ENCODE results near the gene RCE1. TPM values are rescaled to one million over a fixed set of nuclear protein-coding genes. Genes with fewer than 3 reads are reported as not detected.

Gene RCE1
- total RNA-seq, 1 donor from 2014 or later, result 14.5 TPM

DNA sequence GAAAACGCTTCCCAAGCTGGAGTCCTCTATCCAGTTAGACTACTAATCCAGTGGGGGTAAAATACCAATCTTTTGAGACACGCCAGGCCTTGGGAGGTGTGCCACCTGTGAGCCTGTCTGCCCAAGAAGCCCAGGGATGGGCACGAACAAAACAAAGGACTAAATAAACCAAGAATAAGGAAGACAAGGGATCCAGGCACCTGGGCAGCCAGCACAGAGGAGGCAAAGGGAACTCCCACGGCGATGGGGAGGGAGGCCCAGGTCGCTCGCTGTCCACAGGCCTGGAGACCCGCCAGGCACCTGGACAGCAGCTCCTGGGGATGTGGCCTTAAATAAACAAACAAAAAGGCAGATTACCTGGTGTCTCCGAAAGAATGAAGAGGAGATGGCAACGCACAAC is 45.0 kb downstream of the RCE1 start:
- ATAC-seq, result no peak

DNA sequence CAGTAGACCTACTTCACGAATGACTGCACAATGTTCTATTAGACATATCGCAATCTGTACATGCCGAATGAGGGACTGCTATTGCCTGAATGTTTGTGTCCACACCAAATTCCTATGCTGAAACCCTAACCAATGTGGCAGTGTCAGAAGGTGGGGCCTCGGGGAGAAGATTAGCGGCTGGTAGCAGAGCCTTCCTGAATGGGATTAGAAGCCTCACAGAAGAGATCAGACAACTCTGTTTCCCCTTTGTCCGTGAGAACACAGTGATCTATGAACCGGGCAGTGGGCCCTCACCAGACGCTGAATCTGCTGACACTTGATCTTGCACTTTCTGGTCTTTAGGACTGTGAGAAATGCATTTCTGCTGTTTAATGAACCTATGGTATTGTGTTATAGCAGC is 46.7 kb downstream of the RCE1 start:
- ATAC-seq, result no peak

DNA sequence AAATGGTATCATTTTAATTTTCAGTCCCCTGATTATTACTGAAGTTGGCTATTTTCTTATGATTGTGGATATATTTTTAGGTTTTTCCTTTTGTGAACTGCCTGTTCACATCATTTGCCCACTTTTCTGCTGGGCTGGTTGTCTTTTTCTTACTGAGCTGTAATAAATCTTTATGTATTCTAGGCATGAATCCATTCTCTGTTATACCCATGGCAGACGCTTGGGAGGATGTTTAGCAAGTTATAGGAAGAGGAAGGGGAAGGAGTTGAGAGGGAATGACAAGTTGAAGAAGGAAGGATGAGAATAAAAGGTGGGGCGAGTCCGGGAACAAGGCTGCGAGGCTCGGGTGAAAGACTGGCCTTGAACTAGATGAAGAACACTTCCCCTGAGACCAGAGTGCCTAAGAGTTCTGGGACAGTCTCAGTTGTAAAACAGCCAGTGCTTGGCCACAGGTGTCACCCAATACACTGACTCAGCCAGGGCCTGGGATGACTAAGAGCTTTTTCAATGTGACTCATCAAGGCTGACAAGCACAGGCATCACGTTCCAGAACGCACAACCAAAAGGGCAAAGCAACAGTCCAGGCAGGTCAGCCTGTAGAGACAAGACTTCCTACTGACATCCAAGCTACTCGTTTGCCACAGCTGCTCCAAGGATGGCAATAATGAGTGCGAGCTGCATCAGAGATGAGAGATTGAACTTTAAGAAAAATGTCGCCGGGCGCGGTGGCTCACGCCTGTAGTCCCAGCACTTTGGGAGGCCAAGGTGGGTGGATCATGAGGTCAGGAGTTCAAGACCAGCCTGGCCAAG is 48.8 kb downstream of the RCE1 start:
- ATAC-seq, result peak; percentile 97

- peak; percentile 5 for ATAC-seq
These were observed 49.7 kb downstream of the RCE1 start for GRCh38 chr11:66892911-66893310.

GRCh38 chr11:66894141-66894540 is 50.9 kb downstream of the RCE1 start:
- no peak for ATAC-seq

Other genes starting within 250 kb of the RCE1 start
- gene RBM14, start 226.8 kb upstream of the RCE1 start, total RNA-seq, result 36.8 TPM
- 84.7 TPM for gene RBM4, start 204.7 kb upstream of the RCE1 start, total RNA-seq
- 10.2 TPM for gene RBM4B, start 165.6 kb upstream of the RCE1 start, total RNA-seq
- 138 TPM for gene SPTBN2, start 114.2 kb upstream of the RCE1 start, total RNA-seq
- gene LRFN4, start 13.6 kb downstream of the RCE1 start, total RNA-seq, result 8.6 TPM
- gene PC, start 114.9 kb downstream of the RCE1 start, total RNA-seq, result 50.5 TPM
- not detected for gene C11orf86, start 131.9 kb downstream of the RCE1 start, total RNA-seq
- 0.92 TPM for gene SYT12, start 179.7 kb downstream of the RCE1 start, total RNA-seq
- gene RHOD, start 213.4 kb downstream of the RCE1 start, total RNA-seq, result 161 TPM